ENCODE data around the gene BLOC1S3.

The BLOC1S3 gene

GRCh38 chr19:45156751-45157150, 21.8 kb upstream of the BLOC1S3 start:
- no peak for TF ChIP-seq CTCF (conservative IDR thresholded peaks at IDR 0.05; ENCODE audit: low read depth, low read length)
- no peak for DNase-seq (ENCODE audit: low read depth)
- no peak overlapping the region for H3K4me3 ChIP-seq (ENCODE audit: low read length)

GRCh38 chr19:45158503-45159209, 19.9 kb upstream of the BLOC1S3 start:
- DNase-seq (ENCODE audit: low read depth): no peak
- H3K4me3 ChIP-seq (ENCODE audit: low read length): no peak overlapping the region
- no peak for TF ChIP-seq CTCF (conservative IDR thresholded peaks at IDR 0.05; ENCODE audit: low read depth, low read length)

GRCh38 chr19:45159210-45159970, 19.2 kb upstream of the BLOC1S3 start:
- DNase-seq (ENCODE audit: low read depth): no peak
- no peak for TF ChIP-seq CTCF (conservative IDR thresholded peaks at IDR 0.05; ENCODE audit: low read depth, low read length)
- H3K4me3 ChIP-seq (ENCODE audit: low read length): no peak overlapping the region

- DNase-seq (ENCODE audit: low read depth): no peak
- no peak for TF ChIP-seq CTCF (conservative IDR thresholded peaks at IDR 0.05; ENCODE audit: low read depth, low read length)
- no peak overlapping the region for H3K4me3 ChIP-seq (ENCODE audit: low read length)
These were observed 18.6 kb upstream of the BLOC1S3 start for GRCh38 chr19:45159971-45160324.

GRCh38 chr19:45160870-45161737, 17.5 kb upstream of the BLOC1S3 start, which contains the start of gene NKPD1:
Gene NKPD1 (minus strand): TSS chr19:45160982. CDS start chr19:45160150, 832 bp downstream.
- DNase-seq (ENCODE audit: low read depth): no peak
- no peak for TF ChIP-seq CTCF (conservative IDR thresholded peaks at IDR 0.05; ENCODE audit: low read depth, low read length)
- H3K4me3 ChIP-seq (ENCODE audit: low read length): no peak within 1 kb of the TSS

- no peak for DNase-seq (ENCODE audit: low read depth)
- TF ChIP-seq CTCF (conservative IDR thresholded peaks at IDR 0.05; ENCODE audit: low read depth, low read length): peak; percentile 88
- H3K4me3 ChIP-seq (ENCODE audit: low read length): no peak overlapping the region
These were observed 16.6 kb upstream of the BLOC1S3 start for GRCh38 chr19:45161738-45162607.
